NCI-H1694 treated with DMSO at 0.1 percent for 48 hours (cell line): Measurements from ENCODE around the gene SRSF12.

ENCODE experiments used
- DNase-seq: peaks from one replicate; lab custom pipeline; 2025; lab: John Stamatoyannopoulos, UW

The SRSF12 gene

DNA sequence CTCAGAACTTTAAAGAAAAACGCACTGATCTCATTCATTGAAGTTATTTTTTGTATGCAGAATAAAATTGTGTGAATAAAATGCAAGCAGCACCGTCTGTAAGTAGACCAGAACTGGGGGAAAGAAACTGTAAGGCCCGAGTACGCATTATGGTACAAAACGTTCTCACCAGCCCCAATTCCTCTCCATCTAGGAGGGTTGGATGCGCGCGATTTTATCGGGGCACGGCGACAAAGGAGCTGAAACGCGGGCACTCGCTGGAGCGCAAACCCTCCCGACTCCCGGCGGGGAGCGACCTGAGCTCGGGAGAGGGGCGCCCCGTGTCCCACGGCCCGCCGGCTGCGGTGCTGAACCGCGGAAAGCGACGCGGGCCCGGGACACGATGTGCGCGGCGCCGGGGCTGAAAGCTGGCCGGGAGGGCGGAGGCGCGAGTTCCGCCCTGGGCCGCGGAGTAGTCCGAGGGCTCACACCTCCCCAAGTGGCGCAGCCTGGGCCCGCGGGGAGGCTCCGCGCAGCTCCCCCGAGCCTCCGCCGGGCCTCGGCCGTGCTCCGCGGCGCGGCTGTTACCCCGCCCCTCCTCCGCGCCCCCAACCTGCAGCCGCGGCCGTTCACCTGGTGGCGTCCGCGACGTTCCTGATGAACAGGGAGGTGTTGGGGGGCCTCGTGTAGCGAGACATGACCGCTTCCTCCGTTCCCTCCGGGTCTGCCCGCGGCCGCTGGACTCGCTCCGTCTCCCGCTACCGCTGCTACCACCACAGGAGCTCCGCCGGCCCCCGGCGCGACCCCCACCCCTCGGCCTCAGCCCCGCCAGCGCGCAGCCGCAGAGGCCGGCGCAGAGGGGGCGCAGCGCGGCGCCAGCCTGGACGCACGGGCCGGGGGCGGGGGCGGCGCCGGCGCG is at the start of gene SRSF12:
SRSF12 (minus strand) TSS at position 861 of the 898 bp plus-strand sequence; CDS start at position 677, 184 bp downstream.
- DNase-seq = no peak

- no peak for DNase-seq
Measured at GRCh38 chr6:89162047-89162371, 44.1 kb upstream of the SRSF12 start.

DNA sequence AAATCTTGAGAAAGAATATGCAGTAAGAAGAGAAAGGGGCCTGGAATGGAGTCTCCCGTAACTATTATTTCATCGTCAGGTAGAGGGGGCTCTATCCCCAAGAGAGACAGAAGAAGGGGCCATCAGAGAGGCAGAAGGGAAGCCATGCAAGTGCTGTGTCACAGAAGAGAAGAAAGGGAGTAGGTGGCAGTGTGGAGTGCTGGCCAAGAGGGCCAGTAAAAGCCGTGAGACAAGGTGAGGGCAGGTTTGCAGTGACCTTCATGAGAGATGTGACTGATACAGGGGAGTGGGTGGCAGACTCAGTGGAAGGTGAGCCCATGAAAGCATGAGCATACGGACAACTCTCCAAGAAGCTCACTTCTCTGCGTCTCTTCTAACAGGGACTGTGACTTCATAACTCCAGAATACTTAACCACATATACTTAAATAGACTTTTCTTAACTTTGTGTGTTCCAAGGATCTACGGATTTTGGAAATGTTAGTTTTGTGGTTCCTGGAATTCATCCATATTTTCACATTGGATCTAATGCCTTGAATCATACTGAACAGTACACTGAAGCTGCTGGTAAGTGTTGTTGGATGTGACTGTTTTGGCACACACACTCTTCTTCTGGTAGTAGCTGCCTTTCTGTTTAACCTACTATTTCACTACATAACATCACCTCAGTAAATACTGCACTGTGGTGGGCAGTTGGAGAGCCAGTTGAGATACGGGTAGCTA is 43.6 kb upstream of the SRSF12 start:
- DNase-seq = no peak

DNA sequence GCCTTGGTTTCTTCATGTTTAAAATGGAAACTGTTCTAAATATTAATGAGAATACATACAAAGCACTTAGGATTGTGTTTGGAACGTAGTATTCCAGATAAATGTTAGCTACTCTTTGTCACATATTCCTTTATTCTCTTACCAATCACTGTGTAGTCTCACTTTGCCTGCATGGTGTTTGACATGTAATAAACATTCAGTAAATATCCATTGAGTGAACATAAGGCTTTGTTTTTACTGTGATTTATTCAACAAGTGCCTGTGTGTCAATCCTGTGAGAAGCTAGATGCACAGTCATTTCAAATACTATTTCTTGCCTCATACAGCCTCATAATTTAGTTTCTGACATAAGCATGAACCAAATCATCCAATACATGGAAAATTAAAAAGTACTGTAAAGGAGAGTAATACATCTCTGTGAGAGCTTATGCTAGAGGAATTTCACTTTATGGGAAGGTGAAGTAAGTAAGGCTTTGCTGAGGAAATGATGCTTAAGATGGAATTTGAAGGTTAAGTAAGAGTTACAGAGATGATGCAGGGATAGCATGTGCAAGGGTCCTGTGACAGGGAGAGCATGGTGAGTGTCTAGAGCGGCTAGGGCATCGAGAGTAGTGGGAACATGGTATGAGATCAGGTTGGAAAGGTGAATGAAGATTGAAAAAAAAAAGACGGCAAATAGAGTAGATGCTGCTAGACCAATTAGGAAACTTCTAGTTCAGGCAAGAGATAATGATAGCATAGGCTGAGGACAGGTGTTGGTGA is 42.6 kb upstream of the SRSF12 start:
- DNase-seq = no peak

- no peak for DNase-seq
Measured at GRCh38 chr6:89154131-89154530, 36.3 kb upstream of the SRSF12 start.

GRCh38 chr6:89148016-89148750 is 30.3 kb upstream of the SRSF12 start:
- DNase-seq = no peak

- DNase-seq = peak; percentile 54
Measured at GRCh38 chr6:89146718-89147700, 29.1 kb upstream of the SRSF12 start.

GRCh38 chr6:89145956-89146717 is 28.3 kb upstream of the SRSF12 start, which contains the start of gene PM20D2:
PM20D2 (plus strand) TSS chr6:89146055; CDS start chr6:89146145, 90 bp downstream.
- DNase-seq = peak; percentile 60

DNA sequence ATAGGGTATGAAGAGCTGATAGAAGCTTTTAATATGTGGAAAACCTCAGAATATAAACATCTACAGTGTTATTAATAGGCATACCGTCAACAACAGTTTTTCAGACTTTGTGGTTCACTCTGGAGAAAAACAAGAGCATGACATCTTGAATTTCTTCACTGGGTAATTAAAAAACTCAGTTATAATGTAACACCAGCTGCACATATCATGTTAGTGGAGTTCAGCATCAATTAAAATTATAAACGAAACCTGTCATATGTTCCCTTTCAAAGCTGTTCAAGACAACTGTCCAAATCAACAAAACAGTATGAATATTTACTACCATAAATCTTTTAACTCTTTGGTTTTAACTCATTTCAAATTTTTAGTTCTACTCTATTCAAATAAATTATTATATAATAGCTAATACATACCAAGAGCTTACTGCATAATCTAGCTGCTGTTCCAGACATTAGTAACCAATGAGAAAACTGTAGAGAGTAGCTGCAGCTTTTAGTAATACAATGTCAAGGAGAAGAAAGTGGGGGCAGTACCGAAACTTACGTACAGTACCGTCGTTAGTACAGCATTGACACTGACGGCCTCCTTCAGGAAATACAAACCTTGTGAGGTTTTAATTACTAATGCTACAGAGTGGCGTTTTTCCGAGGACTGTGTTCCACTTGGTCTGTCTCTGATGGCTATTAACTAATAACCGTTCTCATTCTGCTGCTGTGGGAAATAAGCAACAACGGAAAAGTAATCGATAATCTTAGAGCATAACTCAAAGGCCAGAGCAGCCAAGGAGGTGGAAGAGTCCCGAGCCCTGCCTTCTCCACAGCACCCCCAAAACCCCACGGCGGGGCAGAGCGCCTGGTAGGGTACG is 27.5 kb upstream of the SRSF12 start:
- peak; percentile 82 for DNase-seq

GRCh38 chr6:89144354-89144906 is 26.6 kb upstream of the SRSF12 start:
- DNase-seq = peak; percentile 39

DNA sequence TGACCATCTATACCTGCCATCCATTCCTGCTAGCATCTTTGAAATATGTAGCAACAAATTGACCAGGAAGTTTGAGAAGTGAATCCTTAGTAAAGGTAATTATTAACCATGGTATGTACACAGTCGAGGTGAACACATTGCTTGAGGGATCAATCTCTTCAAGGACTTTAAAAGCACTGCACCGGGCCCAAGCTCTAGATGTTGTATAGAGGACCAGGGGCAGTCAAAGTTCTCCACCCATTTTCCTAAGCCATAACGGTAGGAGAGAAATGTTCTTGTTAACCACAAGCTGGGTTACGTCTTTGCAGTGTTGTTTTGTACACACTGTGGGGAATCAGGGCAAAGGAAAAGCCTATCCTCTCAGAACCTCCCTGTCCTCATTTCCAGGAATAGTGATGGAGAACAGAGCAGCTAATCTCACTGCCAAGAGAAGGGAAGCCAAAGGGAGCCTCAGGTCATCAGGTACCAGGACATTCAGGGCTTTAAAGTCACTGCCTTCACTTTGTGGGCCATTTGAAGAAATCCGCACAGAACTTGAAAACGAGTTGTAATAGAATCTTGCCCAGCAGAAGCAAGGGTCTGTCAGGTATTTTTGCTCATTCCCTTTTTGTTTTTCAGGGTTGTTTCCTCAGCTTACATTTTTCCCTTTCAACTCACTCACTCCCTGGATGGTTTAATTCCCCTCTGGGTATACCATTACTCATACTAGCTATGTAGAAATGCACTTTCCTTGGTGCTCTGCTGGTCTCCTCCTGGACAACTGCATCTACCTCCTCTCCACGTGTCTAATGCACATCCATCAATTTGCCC is 22.7 kb upstream of the SRSF12 start:
- DNase-seq = no peak

DNA sequence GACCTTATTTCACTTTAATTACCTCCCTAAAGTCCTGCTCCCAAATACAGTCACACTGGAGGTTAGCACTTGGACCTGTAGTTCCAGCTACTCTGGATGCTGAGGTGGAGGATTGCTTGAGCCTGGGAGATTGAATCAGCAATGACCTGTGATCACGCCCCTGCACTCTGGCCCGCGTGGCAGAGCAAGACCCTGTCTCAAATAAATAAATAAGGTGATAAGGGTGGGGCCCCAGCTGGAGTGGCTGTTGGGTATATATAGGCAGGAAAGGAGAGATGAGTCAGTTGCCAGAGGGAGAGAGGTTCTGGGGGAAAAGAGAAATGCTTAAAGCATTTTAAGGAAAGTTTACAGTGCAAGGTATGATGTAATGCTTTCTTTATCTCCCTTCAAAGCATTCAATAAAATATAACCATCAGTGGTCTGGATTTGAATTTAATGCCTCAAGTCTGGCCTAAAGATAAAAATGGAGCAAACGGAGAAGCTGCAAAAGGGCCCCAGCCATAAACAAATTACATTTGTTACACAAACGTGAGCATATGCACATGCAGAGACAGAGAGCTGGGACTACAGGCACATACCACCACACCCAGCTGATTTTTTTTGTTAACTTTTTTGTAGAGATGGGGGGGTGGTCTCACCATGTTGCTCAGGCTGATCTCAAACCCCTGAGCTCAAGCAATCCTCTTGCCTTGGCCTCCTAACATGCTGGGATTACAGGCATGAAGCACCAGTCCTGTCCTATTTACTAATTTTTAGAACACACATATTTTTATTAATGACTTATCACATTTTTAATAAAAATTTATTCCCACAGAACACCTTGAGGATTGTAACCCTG is 21.9 kb upstream of the SRSF12 start:
- no peak for DNase-seq

DNA sequence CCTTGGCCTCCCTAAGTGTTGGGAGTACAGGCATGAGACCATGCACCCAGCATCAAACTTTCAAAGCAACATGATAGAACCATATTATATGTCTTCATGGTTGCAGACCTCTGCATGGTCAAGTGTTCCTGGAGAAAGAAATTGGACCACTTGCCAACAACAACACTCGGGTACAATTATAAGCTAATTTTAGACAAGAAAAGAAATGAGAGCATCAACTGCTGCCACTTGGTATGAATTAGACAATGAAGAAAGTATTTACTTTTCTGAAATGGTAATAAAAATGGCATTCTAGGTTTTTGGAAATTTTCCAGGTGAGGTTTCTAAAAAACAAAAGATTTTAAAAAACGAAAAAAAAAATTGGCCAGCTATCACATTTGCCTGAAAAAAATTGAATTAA is 20.3 kb upstream of the SRSF12 start:
- DNase-seq = no peak

- no peak for DNase-seq
Measured at GRCh38 chr6:89134723-89135122, 16.9 kb upstream of the SRSF12 start.

- no peak for DNase-seq
Measured at GRCh38 chr6:89133981-89134380, 16.1 kb upstream of the SRSF12 start.

DNA sequence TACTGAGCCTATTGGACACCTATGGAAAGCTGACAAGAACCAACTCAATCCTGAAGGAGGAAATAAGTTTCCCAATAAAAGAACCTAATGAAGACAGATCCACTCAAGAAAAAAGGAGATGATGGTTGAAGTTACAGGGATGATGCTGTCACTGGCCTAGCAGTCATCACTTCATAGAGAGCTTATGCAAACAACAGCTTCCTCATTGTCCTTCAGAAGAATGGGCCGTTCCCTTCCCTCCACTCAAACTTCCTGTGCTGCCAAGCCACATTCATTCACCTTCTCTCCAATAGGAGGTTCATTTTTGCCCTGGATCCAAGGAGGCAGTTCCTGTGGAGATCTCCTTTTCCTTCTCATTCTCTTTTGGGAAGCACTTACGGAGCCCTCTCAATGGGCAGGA is 14.2 kb upstream of the SRSF12 start:
- no peak for DNase-seq

- DNase-seq = no peak
Measured at GRCh38 chr6:89131599-89131998, 13.7 kb upstream of the SRSF12 start.
